ENCODE results near the gene EHHADH.

Gene EHHADH

DNA sequence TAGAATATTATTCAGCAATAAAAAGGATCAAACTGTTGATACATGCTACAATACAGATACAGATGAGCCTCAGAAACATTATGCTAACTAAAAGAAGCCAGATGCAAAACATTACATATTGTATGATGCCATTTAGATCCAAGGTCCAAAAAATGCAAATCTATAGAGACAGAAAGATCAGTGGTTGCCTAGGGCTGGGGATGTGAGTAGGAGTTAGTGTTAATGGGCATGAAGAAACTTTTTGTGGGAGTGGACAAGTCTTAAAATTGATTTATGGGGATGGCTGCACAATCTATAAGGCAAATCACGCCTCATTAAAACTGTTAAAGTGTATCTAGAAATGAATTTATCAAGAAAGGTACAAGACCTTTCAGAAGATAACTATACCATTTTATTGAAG, 45.0 kb downstream of the EHHADH start:
- Histone ChIP-seq H3K27me3 (ENCODE audit: control insufficient read depth, insufficient read depth, low read length) (no peaks in the 10 kb centered on the region), H3K36me3 (ENCODE audit: control insufficient read depth, insufficient read depth, low read length) (no peaks in the 10 kb centered on the region), H3K9me3 (ENCODE audit: control insufficient read depth, insufficient read depth, low read length) (no peaks in the 10 kb centered on the region), H3K4me3 (ENCODE audit: low read depth, low read length) (no peak overlapping the region), H3K9ac (ENCODE audit: low read depth, low read length) (no peak overlapping the region), H3K4me1 (ENCODE audit: control insufficient read depth, insufficient read depth, low read length) (no peaks in the 10 kb centered on the region)

- Histone ChIP-seq H3K4me1 (ENCODE audit: control insufficient read depth, insufficient read depth, low read length) (no peaks in the 10 kb centered on the region), H3K4me3 (ENCODE audit: low read depth, low read length) (no peak overlapping the region), H3K9ac (ENCODE audit: low read depth, low read length) (no peak overlapping the region), H3K27me3 (ENCODE audit: control insufficient read depth, insufficient read depth, low read length) (no peaks in the 10 kb centered on the region), H3K36me3 (ENCODE audit: control insufficient read depth, insufficient read depth, low read length) (no peaks in the 10 kb centered on the region), H3K9me3 (ENCODE audit: control insufficient read depth, insufficient read depth, low read length) (no peaks in the 10 kb centered on the region)
These were observed 45.7 kb downstream of the EHHADH start for GRCh38 chr3:185207931-185208746.

GRCh38 chr3:185207481-185207880, 46.4 kb downstream of the EHHADH start:
- no peaks in the 10 kb centered on the region for H3K36me3 ChIP-seq (ENCODE audit: control insufficient read depth, insufficient read depth, low read length)
- no peaks in the 10 kb centered on the region for H3K4me1 ChIP-seq (ENCODE audit: control insufficient read depth, insufficient read depth, low read length)
- H3K9me3 ChIP-seq (ENCODE audit: control insufficient read depth, insufficient read depth, low read length), result no peaks in the 10 kb centered on the region
- H3K4me3 ChIP-seq (ENCODE audit: low read depth, low read length), result no peak overlapping the region
- no peaks in the 10 kb centered on the region for H3K27me3 ChIP-seq (ENCODE audit: control insufficient read depth, insufficient read depth, low read length)
- no peak overlapping the region for H3K9ac ChIP-seq (ENCODE audit: low read depth, low read length)

- no peaks in the 10 kb centered on the region for H3K4me1 ChIP-seq (ENCODE audit: control insufficient read depth, insufficient read depth, low read length)
- H3K9me3 ChIP-seq (ENCODE audit: control insufficient read depth, insufficient read depth, low read length), result no peaks in the 10 kb centered on the region
- H3K36me3 ChIP-seq (ENCODE audit: control insufficient read depth, insufficient read depth, low read length), result no peaks in the 10 kb centered on the region
- no peaks in the 10 kb centered on the region for H3K27me3 ChIP-seq (ENCODE audit: control insufficient read depth, insufficient read depth, low read length)
- no peak overlapping the region for H3K4me3 ChIP-seq (ENCODE audit: low read depth, low read length)
- H3K9ac ChIP-seq (ENCODE audit: low read depth, low read length), result no peak overlapping the region
These were observed 48.0 kb downstream of the EHHADH start for GRCh38 chr3:185205865-185206264.

GRCh38 chr3:185204894-185205293, 49.0 kb downstream of the EHHADH start:
- Histone ChIP-seq H3K9ac (ENCODE audit: low read depth, low read length) (no peak overlapping the region), H3K9me3 (ENCODE audit: control insufficient read depth, insufficient read depth, low read length) (no peaks in the 10 kb centered on the region), H3K4me3 (ENCODE audit: low read depth, low read length) (no peak overlapping the region), H3K4me1 (ENCODE audit: control insufficient read depth, insufficient read depth, low read length) (no peaks in the 10 kb centered on the region), H3K36me3 (ENCODE audit: control insufficient read depth, insufficient read depth, low read length) (no peaks in the 10 kb centered on the region), H3K27me3 (ENCODE audit: control insufficient read depth, insufficient read depth, low read length) (no peaks in the 10 kb centered on the region)

DNA sequence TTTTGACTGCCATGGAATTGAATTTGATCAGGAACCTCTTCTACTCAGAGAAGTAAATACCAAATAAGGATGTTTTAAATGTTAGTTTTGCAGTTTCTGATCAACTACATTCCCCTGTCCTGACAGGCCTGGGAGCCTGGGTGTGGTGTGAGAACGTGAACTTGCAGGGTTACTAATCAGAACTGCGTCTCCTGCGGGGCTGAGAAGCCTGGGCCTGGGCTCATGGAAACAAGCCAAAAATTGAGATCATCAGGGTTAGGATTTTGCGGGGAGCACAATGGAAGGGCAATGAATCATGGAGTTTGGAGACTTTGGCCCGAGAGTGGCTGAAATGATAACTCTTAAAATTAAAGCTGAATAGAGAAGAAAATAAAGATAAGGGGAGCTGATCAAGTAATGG, 53.2 kb downstream of the EHHADH start:
- H3K9me3 ChIP-seq (ENCODE audit: control insufficient read depth, insufficient read depth, low read length), result no peaks in the 10 kb centered on the region
- no peak overlapping the region for H3K9ac ChIP-seq (ENCODE audit: low read depth, low read length)
- no peaks in the 10 kb centered on the region for H3K4me1 ChIP-seq (ENCODE audit: control insufficient read depth, insufficient read depth, low read length)
- no peaks in the 10 kb centered on the region for H3K36me3 ChIP-seq (ENCODE audit: control insufficient read depth, insufficient read depth, low read length)
- no peaks in the 10 kb centered on the region for H3K27me3 ChIP-seq (ENCODE audit: control insufficient read depth, insufficient read depth, low read length)
- no peak overlapping the region for H3K4me3 ChIP-seq (ENCODE audit: low read depth, low read length)

- no peaks in the 10 kb centered on the region for H3K27me3 ChIP-seq (ENCODE audit: control insufficient read depth, insufficient read depth, low read length)
- no peak overlapping the region for H3K9ac ChIP-seq (ENCODE audit: low read depth, low read length)
- H3K4me1 ChIP-seq (ENCODE audit: control insufficient read depth, insufficient read depth, low read length), result no peaks in the 10 kb centered on the region
- H3K9me3 ChIP-seq (ENCODE audit: control insufficient read depth, insufficient read depth, low read length), result no peaks in the 10 kb centered on the region
- H3K4me3 ChIP-seq (ENCODE audit: low read depth, low read length), result no peak overlapping the region
- no peaks in the 10 kb centered on the region for H3K36me3 ChIP-seq (ENCODE audit: control insufficient read depth, insufficient read depth, low read length)
These were observed 54.2 kb downstream of the EHHADH start for GRCh38 chr3:185199671-185200070.

DNA sequence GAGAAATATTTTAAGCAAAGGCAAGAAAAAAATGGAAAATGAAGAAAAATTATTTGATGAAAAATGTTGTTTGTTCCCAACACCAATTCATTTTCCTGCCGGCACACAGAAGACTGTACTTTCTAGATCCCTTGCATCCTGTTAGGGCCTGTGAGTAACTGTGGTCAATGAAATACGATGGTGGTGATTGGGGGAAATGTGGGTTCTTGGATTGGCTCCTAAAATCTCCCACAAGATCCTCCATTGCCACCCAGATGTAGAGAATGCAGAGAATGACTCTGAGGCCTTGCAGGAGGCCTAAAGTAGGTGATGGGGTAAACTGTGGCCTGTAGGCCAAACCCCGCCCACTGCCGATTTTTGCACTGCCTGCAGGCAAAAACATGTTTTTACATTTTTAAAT, 54.6 kb downstream of the EHHADH start:
- H3K27me3 ChIP-seq (ENCODE audit: control insufficient read depth, insufficient read depth, low read length), result no peaks in the 10 kb centered on the region
- no peaks in the 10 kb centered on the region for H3K36me3 ChIP-seq (ENCODE audit: control insufficient read depth, insufficient read depth, low read length)
- no peaks in the 10 kb centered on the region for H3K4me1 ChIP-seq (ENCODE audit: control insufficient read depth, insufficient read depth, low read length)
- H3K9me3 ChIP-seq (ENCODE audit: control insufficient read depth, insufficient read depth, low read length), result no peaks in the 10 kb centered on the region
- H3K4me3 ChIP-seq (ENCODE audit: low read depth, low read length), result no peak overlapping the region
- no peak overlapping the region for H3K9ac ChIP-seq (ENCODE audit: low read depth, low read length)

GRCh38 chr3:185197068-185197467, 56.8 kb downstream of the EHHADH start:
- no peak overlapping the region for H3K4me3 ChIP-seq (ENCODE audit: low read depth, low read length)
- no peaks in the 10 kb centered on the region for H3K9me3 ChIP-seq (ENCODE audit: control insufficient read depth, insufficient read depth, low read length)
- H3K4me1 ChIP-seq (ENCODE audit: control insufficient read depth, insufficient read depth, low read length), result no peaks in the 10 kb centered on the region
- H3K27me3 ChIP-seq (ENCODE audit: control insufficient read depth, insufficient read depth, low read length), result no peaks in the 10 kb centered on the region
- no peaks in the 10 kb centered on the region for H3K36me3 ChIP-seq (ENCODE audit: control insufficient read depth, insufficient read depth, low read length)
- H3K9ac ChIP-seq (ENCODE audit: low read depth, low read length), result no peak overlapping the region

DNA sequence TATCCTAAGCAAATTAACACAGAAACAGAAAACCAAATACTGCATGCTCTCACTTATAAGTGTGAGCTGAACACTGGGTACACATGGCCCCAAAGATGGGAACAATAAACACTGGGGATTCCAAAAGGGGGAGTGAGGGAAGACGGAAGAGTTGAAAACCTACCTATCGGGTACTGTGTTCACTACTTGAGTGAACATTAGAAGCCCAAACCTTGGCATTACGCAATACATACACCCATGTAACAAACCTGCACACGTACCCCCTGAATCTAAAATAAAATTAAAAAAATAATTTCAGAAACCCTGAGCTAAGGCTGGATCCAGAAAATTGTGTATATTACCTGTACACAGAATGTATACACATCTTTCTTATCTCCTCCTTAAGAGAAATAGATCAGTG, 58.2 kb downstream of the EHHADH start:
- Histone ChIP-seq H3K36me3 (ENCODE audit: control insufficient read depth, insufficient read depth, low read length) (no peaks in the 10 kb centered on the region), H3K9me3 (ENCODE audit: control insufficient read depth, insufficient read depth, low read length) (no peaks in the 10 kb centered on the region), H3K4me1 (ENCODE audit: control insufficient read depth, insufficient read depth, low read length) (no peaks in the 10 kb centered on the region), H3K9ac (ENCODE audit: low read depth, low read length) (no peak overlapping the region), H3K4me3 (ENCODE audit: low read depth, low read length) (no peak overlapping the region), H3K27me3 (ENCODE audit: control insufficient read depth, insufficient read depth, low read length) (no peaks in the 10 kb centered on the region)

DNA sequence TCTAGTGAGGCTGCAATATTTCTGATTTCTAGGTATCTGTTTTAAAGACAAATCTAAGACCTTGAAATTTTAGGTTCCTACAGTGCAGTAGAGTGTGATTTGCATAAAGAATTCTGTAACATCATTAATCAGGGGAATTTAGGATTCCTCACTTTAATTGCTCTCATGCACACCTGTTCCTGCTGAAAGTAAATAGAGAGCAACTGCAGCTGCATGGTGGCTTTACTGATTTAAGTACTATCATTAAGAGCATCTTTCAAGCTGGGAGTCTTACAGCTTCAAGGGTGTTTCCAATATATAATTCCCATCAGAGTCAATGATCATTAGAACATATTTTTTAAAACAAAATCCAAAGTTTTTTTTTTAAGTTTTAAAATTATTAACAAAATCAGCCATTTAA, 65.0 kb downstream of the EHHADH start:
- Histone ChIP-seq H3K4me3 (ENCODE audit: low read depth, low read length) (no peak overlapping the region), H3K4me1 (ENCODE audit: control insufficient read depth, insufficient read depth, low read length) (no peaks in the 10 kb centered on the region), H3K9me3 (ENCODE audit: control insufficient read depth, insufficient read depth, low read length) (no peaks in the 10 kb centered on the region), H3K9ac (ENCODE audit: low read depth, low read length) (no peak overlapping the region), H3K36me3 (ENCODE audit: control insufficient read depth, insufficient read depth, low read length) (no peaks in the 10 kb centered on the region), H3K27me3 (ENCODE audit: control insufficient read depth, insufficient read depth, low read length) (no peaks in the 10 kb centered on the region)

- H3K9me3 ChIP-seq (ENCODE audit: control insufficient read depth, insufficient read depth, low read length), result no peaks in the 10 kb centered on the region
- no peaks in the 10 kb centered on the region for H3K27me3 ChIP-seq (ENCODE audit: control insufficient read depth, insufficient read depth, low read length)
- H3K9ac ChIP-seq (ENCODE audit: low read depth, low read length), result no peak overlapping the region
- no peaks in the 10 kb centered on the region for H3K36me3 ChIP-seq (ENCODE audit: control insufficient read depth, insufficient read depth, low read length)
- H3K4me3 ChIP-seq (ENCODE audit: low read depth, low read length), result no peak overlapping the region
- no peaks in the 10 kb centered on the region for H3K4me1 ChIP-seq (ENCODE audit: control insufficient read depth, insufficient read depth, low read length)
These were observed 66.5 kb downstream of the EHHADH start for GRCh38 chr3:185187391-185187790.
